HG03175 (cell line): ENCODE measurements around the gene MISP.

ENCODE experiments used
- ATAC-seq: cut with Tn5 transposase; IDR thresholded peaks from one replicate; pipeline ENCODE4 v1.9.1; 2021; ENCODE audit warnings: mild to moderate bottlenecking, moderate library complexity; ENCODE audit not compliant: unreplicated experiment

MISP gene

GRCh38 chr19:806815-807421, 56.0 kb downstream of the MISP start:
- no peak for ATAC-seq

DNA sequence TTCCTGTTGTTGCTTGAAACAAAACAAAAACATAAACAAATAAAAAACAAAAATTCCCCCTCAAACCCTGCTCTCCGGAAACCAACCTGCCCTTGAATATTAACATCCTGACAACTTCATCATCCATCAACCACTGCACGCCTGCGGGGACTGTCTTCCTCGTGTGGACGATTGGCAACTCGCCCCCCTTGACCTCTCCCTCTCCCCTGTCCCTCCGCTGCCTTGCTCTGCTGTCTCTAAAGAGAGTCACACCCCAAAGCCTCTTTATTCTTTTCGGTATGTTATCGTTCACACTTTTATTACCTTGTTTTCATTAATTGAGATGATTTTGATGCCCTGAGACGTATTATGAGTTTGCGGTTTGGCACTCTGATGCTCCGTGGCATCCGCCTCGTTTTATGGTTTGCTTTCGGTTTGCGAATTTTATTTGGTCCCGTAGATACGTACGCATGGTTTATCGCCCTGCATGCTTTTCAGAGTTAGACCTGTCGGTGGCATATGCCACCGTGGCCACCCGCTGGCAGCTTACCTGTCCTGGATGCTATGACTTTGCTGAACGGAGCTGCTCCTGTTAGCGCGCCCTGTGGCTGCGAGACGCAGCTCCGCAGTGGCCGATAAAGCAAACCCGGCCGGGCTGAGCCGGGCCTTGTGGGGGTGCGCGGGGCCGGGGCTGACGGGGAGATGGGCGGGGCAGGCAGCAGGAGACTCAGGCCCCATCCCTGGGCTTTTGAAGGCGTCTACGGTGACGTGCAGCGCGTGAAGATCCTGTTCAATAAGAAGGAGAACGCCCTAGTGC, 56.9 kb downstream of the MISP start:
- no peak for ATAC-seq

- no peak for ATAC-seq
These were observed 57.5 kb downstream of the MISP start for GRCh38 chr19:808423-808775.

GRCh38 chr19:810077-810855, 59.4 kb downstream of the MISP start:
- ATAC-seq: no peak

DNA sequence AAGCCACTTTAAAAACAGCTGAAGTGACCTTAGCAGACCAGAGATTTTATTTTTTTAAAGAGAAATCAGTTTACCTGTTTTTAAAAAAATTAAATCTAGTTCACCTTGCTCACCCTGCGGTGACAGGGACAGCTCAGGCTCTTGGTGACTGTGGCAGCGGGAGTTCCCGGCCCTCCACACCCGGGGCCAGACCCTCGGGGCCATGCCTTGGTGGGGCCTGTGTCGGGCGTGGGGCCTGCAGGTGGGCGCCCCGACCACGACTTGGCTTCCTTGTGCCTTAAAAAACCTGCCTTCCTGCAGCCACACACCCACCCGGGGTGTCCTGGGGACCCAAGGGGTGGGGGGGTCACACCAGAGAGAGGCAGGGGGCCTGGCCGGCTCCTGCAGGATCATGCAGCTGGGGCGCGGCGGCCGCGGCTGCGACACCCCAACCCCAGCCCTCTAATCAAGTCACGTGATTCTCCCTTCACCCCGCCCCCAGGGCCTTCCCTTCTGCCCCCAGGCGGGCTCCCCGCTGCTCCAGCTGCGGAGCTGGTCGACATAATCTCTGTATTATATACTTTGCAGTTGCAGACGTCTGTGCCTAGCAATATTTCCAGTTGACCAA, 60.1 kb downstream of the MISP start:
- ATAC-seq: no peak

DNA sequence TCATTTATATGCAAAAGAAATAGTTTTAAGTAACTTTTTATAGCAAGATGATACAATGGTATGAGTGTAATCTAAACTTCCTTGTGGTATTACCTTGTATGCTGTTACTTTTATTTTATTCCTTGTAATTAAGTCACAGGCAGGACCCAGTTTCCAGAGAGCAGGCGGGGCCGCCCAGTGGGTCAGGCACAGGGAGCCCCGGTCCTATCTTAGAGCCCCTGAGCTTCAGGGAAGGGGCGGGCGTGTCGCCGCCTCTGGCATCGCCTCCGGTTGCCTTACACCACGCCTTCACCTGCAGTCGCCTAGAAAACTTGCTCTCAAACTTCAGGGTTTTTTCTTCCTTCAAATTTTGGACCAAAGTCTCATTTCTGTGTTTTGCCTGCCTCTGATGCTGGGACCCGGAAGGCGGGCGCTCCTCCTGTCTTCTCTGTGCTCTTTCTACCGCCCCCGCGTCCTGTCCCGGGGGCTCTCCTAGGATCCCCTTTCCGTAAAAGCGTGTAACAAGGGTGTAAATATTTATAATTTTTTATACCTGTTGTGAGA, 60.7 kb downstream of the MISP start:
- ATAC-seq: no peak

GRCh38 chr19:812049-812746, 61.3 kb downstream of the MISP start:
- ATAC-seq: no peak

GRCh38 chr19:812747-813218, 61.9 kb downstream of the MISP start:
- ATAC-seq: no peak

DNA sequence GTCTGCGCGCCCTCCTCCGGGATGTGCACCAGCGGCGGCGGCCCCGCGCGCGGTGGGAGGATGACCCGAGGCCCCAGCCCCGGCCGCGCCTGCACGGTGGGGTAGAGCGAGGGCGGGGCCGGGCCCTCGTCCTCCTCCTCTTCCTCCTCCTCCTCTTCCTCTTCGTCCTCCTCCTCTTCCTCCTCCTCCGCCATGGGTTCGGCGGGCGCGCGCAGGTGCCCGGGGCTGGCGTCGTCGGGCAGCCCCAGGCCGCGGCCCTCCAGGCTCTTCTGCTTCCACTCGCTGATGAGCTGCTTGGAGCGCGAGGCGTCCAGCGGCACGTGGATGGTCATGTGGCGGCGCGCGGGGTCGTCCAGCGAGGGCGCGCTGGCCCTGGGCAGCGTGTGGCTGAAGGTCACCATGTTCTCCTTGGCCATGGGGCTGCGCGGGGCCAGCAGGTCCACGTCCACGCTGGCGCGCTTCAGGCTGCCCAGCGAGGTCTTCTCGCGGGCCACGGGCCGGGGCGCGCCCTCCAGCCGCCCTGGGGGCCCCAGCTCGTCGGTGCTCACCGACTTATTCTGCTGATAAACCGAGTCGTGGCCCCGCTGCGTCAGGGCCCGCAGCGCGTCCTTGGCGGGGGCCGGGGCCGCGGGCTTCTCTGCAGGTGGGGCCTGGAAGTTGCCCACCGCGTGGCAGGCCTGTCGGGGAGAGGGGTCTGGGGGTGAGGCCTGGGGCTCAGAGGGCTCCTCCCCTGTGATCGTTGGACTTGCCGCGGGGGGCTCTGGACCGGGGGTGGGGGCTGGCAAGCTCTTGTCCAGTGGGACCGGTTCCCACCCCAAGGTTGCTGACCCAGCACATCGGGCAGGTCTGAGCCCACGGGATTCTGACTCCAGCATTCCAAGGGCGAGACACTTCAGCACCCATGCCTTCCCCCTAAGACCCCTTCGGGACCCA, 62.6 kb downstream of the MISP start:
- no peak for ATAC-seq
